ENCODE results near the gene CNTNAP2. TPM values are rescaled to one million over a fixed set of nuclear protein-coding genes. Genes with fewer than 3 reads are reported as not detected.

CNTNAP2 gene
- total RNA-seq, 2 donors from 2014 or later: not detected

GRCh38 chr7:148379677-148380076 is 2263.1 kb downstream of the CNTNAP2 start:
- Mint-ChIP-seq H3K4me1 (no peaks in the 10 kb centered on the region), H3K9me3 (no peaks in the 10 kb centered on the region), H3K27me3 (no peaks in the 10 kb centered on the region), H3K4me3 (no peak overlapping the region), H3K27ac (no peak overlapping the region), H3K36me3 (ENCODE audit: low read depth) (no peaks in the 10 kb centered on the region)
- no peak for ATAC-seq (replicated peaks)

- no peak overlapping the region for H3K27ac Mint-ChIP-seq
- H3K27me3 Mint-ChIP-seq: no peaks in the 10 kb centered on the region
- no peak for ATAC-seq (replicated peaks)
- no peaks in the 10 kb centered on the region for H3K4me1 Mint-ChIP-seq
- H3K36me3 Mint-ChIP-seq (ENCODE audit: low read depth): no peaks in the 10 kb centered on the region
- no peak overlapping the region for H3K4me3 Mint-ChIP-seq
- H3K9me3 Mint-ChIP-seq: no peaks in the 10 kb centered on the region
These were observed 2264.2 kb downstream of the CNTNAP2 start for GRCh38 chr7:148380596-148381419.

GRCh38 chr7:148382596-148382995 is 2266.0 kb downstream of the CNTNAP2 start:
- H3K4me1 Mint-ChIP-seq: no peaks in the 10 kb centered on the region
- H3K9me3 Mint-ChIP-seq: no peaks in the 10 kb centered on the region
- no peak overlapping the region for H3K4me3 Mint-ChIP-seq
- no peaks in the 10 kb centered on the region for H3K36me3 Mint-ChIP-seq (ENCODE audit: low read depth)
- no peaks in the 10 kb centered on the region for H3K27me3 Mint-ChIP-seq
- H3K27ac Mint-ChIP-seq: no peak overlapping the region
- ATAC-seq (replicated peaks): no peak

- Mint-ChIP-seq H3K9me3 (no peaks in the 10 kb centered on the region), H3K27me3 (no peaks in the 10 kb centered on the region), H3K4me3 (no peak overlapping the region), H3K4me1 (no peaks in the 10 kb centered on the region), H3K36me3 (ENCODE audit: low read depth) (no peaks in the 10 kb centered on the region), H3K27ac (no peak overlapping the region)
- ATAC-seq (replicated peaks): no peak
These were observed 2267.1 kb downstream of the CNTNAP2 start for GRCh38 chr7:148383651-148384050.

GRCh38 chr7:148385009-148385682 is 2268.5 kb downstream of the CNTNAP2 start:
- Mint-ChIP-seq H3K4me1 (no peaks in the 10 kb centered on the region), H3K27ac (no peak overlapping the region), H3K36me3 (ENCODE audit: low read depth) (no peaks in the 10 kb centered on the region), H3K4me3 (no peak overlapping the region), H3K27me3 (no peaks in the 10 kb centered on the region), H3K9me3 (peaks cover 6% of the 10 kb centered on the region)
- ATAC-seq (replicated peaks): no peak

- H3K9me3 Mint-ChIP-seq: peaks cover 6% of the 10 kb centered on the region
- H3K27ac Mint-ChIP-seq: no peak overlapping the region
- no peaks in the 10 kb centered on the region for H3K4me1 Mint-ChIP-seq
- no peak for ATAC-seq (replicated peaks)
- peaks cover 8% of the 10 kb centered on the region for H3K27me3 Mint-ChIP-seq
- H3K4me3 Mint-ChIP-seq: no peak overlapping the region
- no peaks in the 10 kb centered on the region for H3K36me3 Mint-ChIP-seq (ENCODE audit: low read depth)
These were observed 2273.8 kb downstream of the CNTNAP2 start for GRCh38 chr7:148390381-148390780.

GRCh38 chr7:148391591-148391990 is 2275.0 kb downstream of the CNTNAP2 start:
- H3K9me3 Mint-ChIP-seq: peaks cover 6% of the 10 kb centered on the region
- H3K4me1 Mint-ChIP-seq: no peaks in the 10 kb centered on the region
- no peak overlapping the region for H3K27ac Mint-ChIP-seq
- no peak overlapping the region for H3K4me3 Mint-ChIP-seq
- ATAC-seq (replicated peaks): no peak
- H3K36me3 Mint-ChIP-seq (ENCODE audit: low read depth): no peaks in the 10 kb centered on the region
- peaks cover 17% of the 10 kb centered on the region for H3K27me3 Mint-ChIP-seq

GRCh38 chr7:148394582-148394981 is 2278.0 kb downstream of the CNTNAP2 start:
- no peak overlapping the region for H3K27ac Mint-ChIP-seq
- H3K36me3 Mint-ChIP-seq (ENCODE audit: low read depth): no peaks in the 10 kb centered on the region
- ATAC-seq (replicated peaks): no peak
- H3K27me3 Mint-ChIP-seq: peaks cover 32% of the 10 kb centered on the region
- H3K4me3 Mint-ChIP-seq: no peak overlapping the region
- H3K9me3 Mint-ChIP-seq: no peaks in the 10 kb centered on the region
- no peaks in the 10 kb centered on the region for H3K4me1 Mint-ChIP-seq

GRCh38 chr7:148395352-148395811 is 2278.8 kb downstream of the CNTNAP2 start:
- Mint-ChIP-seq H3K27ac (no peak overlapping the region), H3K36me3 (ENCODE audit: low read depth) (no peaks in the 10 kb centered on the region), H3K27me3 (peaks cover 35% of the 10 kb centered on the region), H3K4me1 (no peaks in the 10 kb centered on the region), H3K4me3 (no peak overlapping the region), H3K9me3 (no peaks in the 10 kb centered on the region)
- ATAC-seq (replicated peaks): no peak

GRCh38 chr7:148395990-148396716 is 2279.6 kb downstream of the CNTNAP2 start:
- Mint-ChIP-seq H3K36me3 (ENCODE audit: low read depth) (no peaks in the 10 kb centered on the region), H3K9me3 (no peaks in the 10 kb centered on the region), H3K27me3 (peaks cover 39% of the 10 kb centered on the region), H3K4me3 (no peak overlapping the region), H3K4me1 (no peaks in the 10 kb centered on the region), H3K27ac (no peak overlapping the region)
- ATAC-seq (replicated peaks): no peak

GRCh38 chr7:148397056-148397455 is 2280.5 kb downstream of the CNTNAP2 start:
- ATAC-seq (replicated peaks): no peak
- no peak overlapping the region for H3K27ac Mint-ChIP-seq
- no peaks in the 10 kb centered on the region for H3K4me1 Mint-ChIP-seq
- peaks cover 43% of the 10 kb centered on the region for H3K27me3 Mint-ChIP-seq
- H3K4me3 Mint-ChIP-seq: no peak overlapping the region
- no peaks in the 10 kb centered on the region for H3K36me3 Mint-ChIP-seq (ENCODE audit: low read depth)
- H3K9me3 Mint-ChIP-seq: no peaks in the 10 kb centered on the region

GRCh38 chr7:148397551-148397950 is 2280.9 kb downstream of the CNTNAP2 start:
- Mint-ChIP-seq H3K27me3 (peaks cover 44% of the 10 kb centered on the region), H3K36me3 (ENCODE audit: low read depth) (no peaks in the 10 kb centered on the region), H3K4me1 (no peaks in the 10 kb centered on the region), H3K9me3 (no peaks in the 10 kb centered on the region), H3K27ac (no peak overlapping the region), H3K4me3 (no peak overlapping the region)
- no peak for ATAC-seq (replicated peaks)

GRCh38 chr7:148397985-148398384 is 2281.4 kb downstream of the CNTNAP2 start:
- Mint-ChIP-seq H3K9me3 (no peaks in the 10 kb centered on the region), H3K4me1 (no peaks in the 10 kb centered on the region), H3K27ac (no peak overlapping the region), H3K27me3 (peaks cover 44% of the 10 kb centered on the region), H3K4me3 (no peak overlapping the region), H3K36me3 (ENCODE audit: low read depth) (no peaks in the 10 kb centered on the region)
- no peak for ATAC-seq (replicated peaks)

- peaks cover 44% of the 10 kb centered on the region for H3K27me3 Mint-ChIP-seq
- ATAC-seq (replicated peaks): no peak
- no peaks in the 10 kb centered on the region for H3K9me3 Mint-ChIP-seq
- H3K4me1 Mint-ChIP-seq: no peaks in the 10 kb centered on the region
- H3K27ac Mint-ChIP-seq: no peak overlapping the region
- no peaks in the 10 kb centered on the region for H3K36me3 Mint-ChIP-seq (ENCODE audit: low read depth)
- H3K4me3 Mint-ChIP-seq: no peak overlapping the region
These were observed 2282.3 kb downstream of the CNTNAP2 start for GRCh38 chr7:148398844-148399365.

Measured in activated T-helper 17 cell treated with anti-CD3 and anti-CD28 coated beads, Interleukin-2, amount 50 U/mL, for 72 hours (primary cell).